ENCODE measurements around the gene SNUPN.

- TF ChIP-seq IRF2 (CRISPR knock-in tag; IDR thresholded peaks at IDR 0.05; ENCODE audit: borderline replicate concordance, low read depth) = no peak
- no peak for TF ChIP-seq ZNF317 (CRISPR knock-in tag; IDR thresholded peaks at IDR 0.05; ENCODE audit: borderline replicate concordance, low read depth)
- TF ChIP-seq NR3C1 (CRISPR knock-in tag; conservative IDR thresholded peaks at IDR 0.05; ENCODE audit: low read depth) = no peak
- TF ChIP-seq, protein P1, sequence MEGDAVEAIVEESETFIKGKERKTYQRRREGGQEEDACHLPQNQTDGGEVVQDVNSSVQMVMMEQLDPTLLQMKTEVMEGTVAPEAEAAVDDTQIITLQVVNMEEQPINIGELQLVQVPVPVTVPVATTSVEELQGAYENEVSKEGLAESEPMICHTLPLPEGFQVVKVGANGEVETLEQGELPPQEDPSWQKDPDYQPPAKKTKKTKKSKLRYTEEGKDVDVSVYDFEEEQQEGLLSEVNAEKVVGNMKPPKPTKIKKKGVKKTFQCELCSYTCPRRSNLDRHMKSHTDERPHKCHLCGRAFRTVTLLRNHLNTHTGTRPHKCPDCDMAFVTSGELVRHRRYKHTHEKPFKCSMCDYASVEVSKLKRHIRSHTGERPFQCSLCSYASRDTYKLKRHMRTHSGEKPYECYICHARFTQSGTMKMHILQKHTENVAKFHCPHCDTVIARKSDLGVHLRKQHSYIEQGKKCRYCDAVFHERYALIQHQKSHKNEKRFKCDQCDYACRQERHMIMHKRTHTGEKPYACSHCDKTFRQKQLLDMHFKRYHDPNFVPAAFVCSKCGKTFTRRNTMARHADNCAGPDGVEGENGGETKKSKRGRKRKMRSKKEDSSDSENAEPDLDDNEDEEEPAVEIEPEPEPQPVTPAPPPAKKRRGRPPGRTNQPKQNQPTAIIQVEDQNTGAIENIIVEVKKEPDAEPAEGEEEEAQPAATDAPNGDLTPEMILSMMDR (IDR thresholded peaks at IDR 0.05) = no peak
- TF ChIP-seq TEAD4 (CRISPR knock-in tag; IDR thresholded peaks at IDR 0.05) = no peak
- TF ChIP-seq, protein P2, sequence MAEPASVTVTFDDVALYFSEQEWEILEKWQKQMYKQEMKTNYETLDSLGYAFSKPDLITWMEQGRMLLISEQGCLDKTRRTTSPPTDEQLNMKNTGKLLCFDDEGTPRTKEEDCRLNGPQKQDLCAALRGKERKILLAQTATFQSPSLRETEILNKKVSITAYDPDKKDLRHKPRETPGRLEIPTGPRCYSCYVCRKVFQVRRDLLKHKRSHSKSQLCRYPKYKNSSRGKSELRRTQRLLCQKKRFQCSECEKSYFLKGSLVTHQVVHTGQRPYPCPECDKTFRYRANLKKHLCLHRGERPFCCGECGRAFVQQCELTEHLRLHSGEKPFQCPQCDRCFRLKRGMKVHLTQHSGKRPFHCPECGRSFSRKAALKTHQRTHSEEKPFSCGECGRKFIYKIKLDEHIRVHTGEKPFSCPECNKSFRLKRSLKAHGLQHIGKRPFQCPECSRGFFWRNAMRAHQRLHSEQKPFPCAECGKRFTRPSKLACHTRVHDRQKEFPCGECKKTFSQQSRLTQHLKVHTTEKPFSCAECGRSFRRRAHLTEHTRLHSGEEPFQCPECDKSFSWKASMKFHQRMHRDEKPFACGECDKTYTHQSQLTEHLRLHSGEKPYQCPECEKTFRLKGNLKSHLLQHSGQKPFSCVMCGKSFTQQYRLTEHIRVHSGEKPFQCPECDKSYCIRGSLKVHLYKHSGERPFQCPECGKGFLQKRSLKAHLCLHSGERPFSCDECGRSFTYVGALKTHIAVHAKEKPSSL (CRISPR knock-in tag; conservative IDR thresholded peaks at IDR 0.05) = no peak
- TF ChIP-seq ATF2 (CRISPR knock-in tag; IDR thresholded peaks at IDR 0.05; ENCODE audit: borderline replicate concordance, low read depth) = no peak
- no peak for TF ChIP-seq ETV6 (CRISPR knock-in tag; IDR thresholded peaks at IDR 0.05)
- TF ChIP-seq ZNF138 (CRISPR knock-in tag; conservative IDR thresholded peaks at IDR 0.05) = no peak
- no peak for TF ChIP-seq CBFB (CRISPR knock-in tag; IDR thresholded peaks at IDR 0.05; ENCODE audit: low read depth)
- no peak for TF ChIP-seq ZBTB21 (CRISPR knock-in tag; IDR thresholded peaks at IDR 0.05; ENCODE audit: borderline replicate concordance)
- TF ChIP-seq, protein P3, sequence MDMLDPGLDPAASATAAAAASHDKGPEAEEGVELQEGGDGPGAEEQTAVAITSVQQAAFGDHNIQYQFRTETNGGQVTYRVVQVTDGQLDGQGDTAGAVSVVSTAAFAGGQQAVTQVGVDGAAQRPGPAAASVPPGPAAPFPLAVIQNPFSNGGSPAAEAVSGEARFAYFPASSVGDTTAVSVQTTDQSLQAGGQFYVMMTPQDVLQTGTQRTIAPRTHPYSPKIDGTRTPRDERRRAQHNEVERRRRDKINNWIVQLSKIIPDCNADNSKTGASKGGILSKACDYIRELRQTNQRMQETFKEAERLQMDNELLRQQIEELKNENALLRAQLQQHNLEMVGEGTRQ (CRISPR knock-in tag; IDR thresholded peaks at IDR 0.05) = no peak
These were observed 20.8 kb upstream of the SNUPN start for GRCh38 chr15:75646112-75646943.

Measured in WTC11 (cell line).